PFSK-1 (cell line): ENCODE data around the gene ZNF276.

Experiments used
- FOXP2 ChIP-seq: optimal IDR thresholded peaks from 2 replicates; pipeline ENCODE3; 2011; ENCODE audit warnings: borderline replicate concordance, control low read depth, inconsistent platforms; ENCODE audit not compliant: insufficient read depth; ENCODE audit errors: extremely low read length, extremely low read depth
- POLR2AphosphoS5 ChIP-seq: IDR thresholded peaks from 2 replicates; pipeline ENCODE4 v1.6.1; 2012; ENCODE audit warnings: low read depth, mild to moderate bottlenecking, control low read depth, low read length, moderate library complexity
- SIN3A ChIP-seq: IDR thresholded peaks from 2 replicates; pipeline ENCODE4 v1.6.1; 2012; ENCODE audit warnings: mild to moderate bottlenecking, low read length, moderate library complexity, borderline replicate concordance; ENCODE audit not compliant: insufficient read depth
- TAF1 ChIP-seq: IDR thresholded peaks from 2 replicates; pipeline ENCODE4 v1.6.1; 2012; ENCODE audit warnings: low read length, control low read depth, borderline replicate concordance; ENCODE audit not compliant: insufficient read depth

- TF ChIP-seq TAF1 (no peak), SIN3A (no peak), POLR2AphosphoS5 (no peak), FOXP2 (no peak)
Measured at GRCh38 chr16:89697616-89698331, 23.6 kb upstream of the ZNF276 start.
